K562 (cell line): ENCODE measurements around the gene PSMD11. TPM values are rescaled to one million over a fixed set of nuclear protein-coding genes. Genes with fewer than 3 reads are reported as not detected.

Experiments
- ATAC-seq: fragments of 200-7000 bp; cut with Tn5 transposase; 3 replicates; pipeline ENCODE4 v1.9.1; 2020; ENCODE audit warnings: moderate library complexity
- BruUV-seq: library from RNA; stranded (reverse); fragments of 400-500 nt; replicated peaks from 2 replicates; lab custom pipeline; 2021; lab: Mats Ljungman, UMichigan
- CTCF ChIA-PET: fragments of 300-600 bp; formaldehyde crosslinking; extraction: SDS; loops from one replicate; lab custom pipeline; 2021; ENCODE audit warnings: low intra/inter-chr PET ratio; lab: Yijun Ruan, JAX
- POLR2A ChIA-PET: fragments of 300-600, 350-650 bp; sonication (Branson Sonifier 250); formaldehyde crosslinking; extraction: SDS; loops from one replicate; lab custom pipeline; 2021; ENCODE audit warnings: antibody characterized with exemption, inconsistent platforms; lab: Yijun Ruan, JAX
- DNase-seq, 4 experiments: peaks; one replicate each; pipeline versions ENCODE4 v3.0.0 to v3.0.0-alpha.2; 2011 to 2018; ENCODE audit warnings: low spot score in 3 of 4, mixed read lengths in 3 of 4; ENCODE audit errors: extremely low read depth in 1 of 4
- FAIRE-seq: peaks from 2 replicates; lab custom pipeline; 2011; peaks lifted over from hg19 to GRCh38; lab: Jason Lieb, UNC
- H2AFZ ChIP-seq: 2 replicates; pipeline ENCODE4 v1.6.0; 2011; ENCODE audit warnings: low read depth, low read length, control low read depth, inconsistent platforms
- H3K27ac ChIP-seq: fragments of 200-600 bp; 3 replicates; pipeline ENCODE4 v1.8.0; 2011; ENCODE audit warnings: low read depth, mild to moderate bottlenecking, control low read depth, inconsistent platforms, low read length, moderate library complexity, mixed read lengths; ENCODE audit errors: extremely low read depth
- H3K27me3 ChIP-seq, 2 experiments: fragments of 300-600 bp in 1 of 2; 2 replicates in 1 of 2; 3 replicates in 1 of 2; pipeline versions ENCODE4 v1.6.0 to v1.8.0; 2011; ENCODE audit warnings: inconsistent platforms in 2 of 2, low read length in 2 of 2, mild to moderate bottlenecking in 1 of 2, mixed read lengths in 1 of 2, moderate library complexity in 1 of 2; ENCODE audit not compliant: control insufficient read depth in 2 of 2, insufficient read depth in 2 of 2
- H3K36me3 ChIP-seq: fragments of 300-600 bp; 3 replicates; pipeline ENCODE4 v1.8.0; 2011; ENCODE audit warnings: mild to moderate bottlenecking, low read length, inconsistent platforms; ENCODE audit not compliant: control insufficient read depth, insufficient read depth
- H3K4me1 ChIP-seq, 2 experiments: fragments of 200-600 bp in 1 of 2; replicated peaks in 1 of 2; 2 replicates in 1 of 2; 3 replicates in 1 of 2; pipeline versions ENCODE4 v1.5.1 to v1.8.0; 2011; ENCODE audit warnings: inconsistent platforms in 2 of 2, low read length in 2 of 2, mild to moderate bottlenecking in 1 of 2, mixed read lengths in 1 of 2, moderate library complexity in 1 of 2; ENCODE audit not compliant: control insufficient read depth in 2 of 2, insufficient read depth in 2 of 2
- H3K4me2 ChIP-seq: 2 replicates; pipeline ENCODE4 v1.6.1; 2011; ENCODE audit warnings: low read length, control low read depth, inconsistent platforms, mixed read lengths; ENCODE audit not compliant: insufficient read depth
- H3K4me3 ChIP-seq: fragments of 200-600 bp; sonication (generic), shearing (Covaris generic); 2 replicates; pipeline ENCODE4 v1.5.1; 2016; ENCODE audit warnings: control low read depth, inconsistent platforms
- H3K79me2 ChIP-seq: fragments of 200-600 bp; 3 replicates; pipeline ENCODE4 v1.8.0; 2011; ENCODE audit warnings: low read length, inconsistent platforms; ENCODE audit not compliant: control insufficient read depth, insufficient read depth
- H3K9ac ChIP-seq, 2 experiments: 2 replicates each; pipeline versions ENCODE4 v1.6.0 to v1.6.1; 2011; ENCODE audit warnings: low read depth in 2 of 2, low read length in 2 of 2, control low read depth in 1 of 2, inconsistent platforms in 1 of 2, mild to moderate bottlenecking in 1 of 2, mixed read lengths in 1 of 2; ENCODE audit not compliant: insufficient read depth in 1 of 2
- H3K9me1 ChIP-seq: one replicate; pipeline ENCODE4 v1.6.0; 2011; ENCODE audit warnings: inconsistent platforms, mild to moderate bottlenecking, low read length, moderate library complexity; ENCODE audit not compliant: control insufficient read depth, insufficient read depth
- H3K9me3 ChIP-seq: replicated peaks from 2 replicates; pipeline ENCODE4 v1.5.1; 2011; ENCODE audit warnings: low read depth, low read length, inconsistent platforms; ENCODE audit not compliant: control insufficient read depth, insufficient read depth
- H4K20me1 ChIP-seq: replicated peaks from 2 replicates; pipeline ENCODE4 v1.6.1; 2011; ENCODE audit warnings: low read length, inconsistent platforms, mixed read lengths; ENCODE audit not compliant: control insufficient read depth, insufficient read depth
- FOXP1 ChIP-seq: sonication (generic); formaldehyde crosslinking; IDR thresholded peaks from 2 replicates; pipeline ENCODE4 v1.8.0; 2022; ENCODE audit warnings: mild to moderate bottlenecking, missing genetic modification reagents
- HNRNPLL ChIP-seq: fragments of 200-400 bp; formaldehyde crosslinking; IDR thresholded peaks from 2 replicates; pipeline ENCODE4 v1.6.1; 2017; ENCODE audit warnings: low read length, low read depth, mild to moderate bottlenecking; ENCODE audit not compliant: poor library complexity, severe bottlenecking
- MCM7 ChIP-seq, 2 experiments: fragments of 450-650 bp; IDR thresholded peaks; 2 replicates each; pipeline ENCODE4 v1.6.1; 2016 to 2018
- TOE1 ChIP-seq, 2 experiments: fragments of 450-650 bp in 1 of 2; sonication (generic) in 1 of 2; formaldehyde crosslinking in 1 of 2; IDR thresholded peaks; 2 replicates each; pipeline versions ENCODE4 v1.7.1 to v1.8.0; 2016 to 2022; ENCODE audit warnings: borderline replicate concordance in 2 of 2, mild to moderate bottlenecking in 2 of 2, antibody characterized with exemption in 1 of 2, inconsistent platforms in 1 of 2, low read depth in 1 of 2, missing genetic modification reagents in 1 of 2, moderate library complexity in 1 of 2
- ZFX ChIP-seq: sonication (generic); formaldehyde crosslinking; IDR thresholded peaks from 2 replicates; pipeline ENCODE4 v1.8.0; 2022; ENCODE audit warnings: mild to moderate bottlenecking, missing genetic modification reagents, moderate library complexity
- ZNF311 ChIP-seq: fragments of 250-450 bp; sonication (Bioruptor Pico); IDR thresholded peaks from 2 replicates; pipeline ENCODE4 v1.4.0; 2020; ENCODE audit warnings: mild to moderate bottlenecking, moderate library complexity
- WGBS: fragments of 100-300 bp; shearing (Covaris generic); methylation state at CpG from one replicate; pipeline ENCODE4 v1.1.6; 2016; ENCODE audit warnings: low coverage, mixed read lengths; ENCODE audit not compliant: insufficient coverage; ENCODE audit errors: missing lambda C conversion rate; 5-methylcytosine and 5-hydroxymethylcytosine counted together
- in situ Hi-C: fragments of 300-500 bp; cut with MboI; formaldehyde crosslinking; loops from 4 replicates; pipeline ENCODE4 v1.15.0; 2018; ENCODE audit warnings: inconsistent platforms, mixed read lengths
- intact Hi-C: fragments of 100-400 bp; cut with micrococcal nuclease; formaldehyde crosslinking; loops from 2 replicates; pipeline ENCODE4 v1.14.2; 2022
- polyA plus RNA-seq, 8 experiments: library from polyadenylated mRNA; depleted of rRNA in 4 of 8; stranded (reverse) in 5 of 8; unstranded in 3 of 8; fragments of >200 nt; fragmentation: Nextera tagmentation in 2 of 8; fragmentation: Illumina TruSeq in 1 of 8; extraction: Ambion mirVana in 2 of 8; extraction: Trizol in 1 of 8; gene quantifications; 2 replicates each; pipeline versions ENCODE4 v1.2.1 to v1.2.3, GENCODE V29; 2011 to 2014; ENCODE audit warnings: inconsistent platforms in 1 of 8, missing spikeins in 1 of 8
- total RNA-seq, 7 experiments: library from RNA; depleted of rRNA in 6 of 7; stranded (reverse); fragments of >200 nt in 6 of 7; fragmentation: Illumina TruSeq in 2 of 7; extraction: Trizol in 2 of 7; gene quantifications; 2 replicates each; pipeline versions ENCODE4 v1.2.1 to v1.2.3, GENCODE V29; 2011 to 2021; ENCODE audit warnings: low replicate concordance in 1 of 7

Gene PSMD11
- total and polyA plus RNA-seq, 9 of the 15 experiments (the other 6 are each of a cell fraction or from before 2014, with no cell fraction given), result 104 to 378 (median 158) TPM

GRCh38 chr17:32467949-32468348, 23.6 kb downstream of the PSMD11 start:
- Histone ChIP-seq H3K79me2 (peaks cover 45% of the 10 kb centered on the region), H3K9me3 (no peaks in the 10 kb centered on the region), H3K27me3 (no peaks in the 10 kb centered on the region), H3K9me1 (no peaks in the 10 kb centered on the region), H3K4me1 (no peaks in the 10 kb centered on the region), H4K20me1 (no peaks in the 10 kb centered on the region), H3K36me3 (peaks cover 93% of the 10 kb centered on the region), H2AFZ (no peak overlapping the region), H3K27ac (no peak overlapping the region), H3K4me3 (no peak overlapping the region), H3K9ac (no peak overlapping the region), H3K4me2 (no peak overlapping the region)
- in situ Hi-C loops, result loop anchor here (5.0 kb wide), 1 partner anchor 284 kb away; no protein-coding TSS in a partner anchor
- DNase-seq (no peak), FAIRE-seq (no peak), ATAC-seq (no peak)
- ChIA-PET CTCF (no interaction called here), POLR2A (interaction anchor here (0.6 kb wide), 1 partner anchor 197 kb away, joined by 3 read pairs; no protein-coding TSS in a partner anchor)
- TF ChIP-seq TOE1 (IDR thresholded peaks at IDR 0.05; ENCODE audit: borderline replicate concordance), result no peak
- TF ChIP-seq TOE1 (CRISPR knock-in tag; IDR thresholded peaks at IDR 0.05; ENCODE audit: borderline replicate concordance, low read depth), result no peak
- TF ChIP-seq FOXP1 (CRISPR knock-in tag), result no peak
- TF ChIP-seq HNRNPLL, result no peak
- no peak for TF ChIP-seq ZFX (CRISPR knock-in tag)
- TF ChIP-seq ZNF311 (CRISPR knock-in tag), result no peak
- TF ChIP-seq MCM7 (IDR thresholded peaks at IDR 0.05), result no peak
- intact Hi-C loops, result no loop called here
- no TSS peak for BruUV-seq
- WGBS, result 98% methylated on average over 7 of the region's 7 CpGs
